K562 (cell line): ENCODE results near the gene INSYN2B.

Experiments used
- FOSL1 ChIP-seq: fragments of 200-800 bp; sonication (Bioruptor generic); conservative IDR thresholded peaks from 2 replicates; pipeline ENCODE4 v1.6.1; 2016; ENCODE audit warnings: missing genetic modification characterization, missing compliant biosample characterization
- NCOA1 ChIP-seq: fragments of 450-650 bp; IDR thresholded peaks from 2 replicates; pipeline ENCODE4 v1.6.1; 2016; ENCODE audit warnings: low read depth
- POLR2AphosphoS5 ChIP-seq: IDR thresholded peaks from 2 replicates; pipeline ENCODE4 v1.6.1; 2011; ENCODE audit warnings: mild to moderate bottlenecking, low read depth, low read length, moderate library complexity; ENCODE audit not compliant: control insufficient read depth, insufficient read depth
- TF ChIP-seq, protein P1 (sequence below), 3 experiments: IDR thresholded peaks in 2 of 3; conservative IDR thresholded peaks in 1 of 3; 2 replicates each; pipeline ENCODE4 v1.5.1; 2011 to 2012; ENCODE audit warnings: low read length in 3 of 3, mild to moderate bottlenecking in 3 of 3, control low read depth in 2 of 3, improper control_type of control experiment in 1 of 3, inconsistent platforms in 1 of 3, low read depth in 1 of 3, mixed read lengths in 1 of 3, moderate library complexity in 1 of 3; ENCODE audit not compliant: insufficient read depth in 2 of 3

DNA sequence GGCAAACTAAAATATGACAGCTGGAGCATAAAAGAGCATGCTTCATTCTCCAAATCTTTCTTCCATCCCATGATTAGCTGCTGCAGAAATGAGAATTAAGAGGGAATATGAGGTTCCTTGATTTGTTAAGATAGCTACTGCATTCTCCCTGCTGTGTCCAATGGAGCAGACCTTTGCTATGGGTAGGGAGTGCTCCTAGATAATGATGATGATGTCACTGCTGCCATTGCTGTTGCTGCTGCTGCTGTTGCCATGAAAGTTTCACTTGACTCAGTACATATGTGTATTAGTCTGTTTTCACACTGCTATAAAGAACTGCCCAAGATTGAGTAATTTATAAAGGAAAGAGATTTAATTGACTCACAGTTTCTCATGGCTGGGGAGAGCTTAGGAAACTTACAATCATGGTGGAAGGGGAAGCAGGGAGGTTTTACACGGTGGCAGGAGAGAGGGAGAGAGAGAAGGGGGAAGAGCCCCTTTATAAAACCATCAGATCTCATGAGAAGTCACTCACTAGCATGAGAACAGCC lies 128.9 kb downstream of the INSYN2B start:
- TF ChIP-seq NCOA1 = no peak
- TF ChIP-seq, protein P1, sequence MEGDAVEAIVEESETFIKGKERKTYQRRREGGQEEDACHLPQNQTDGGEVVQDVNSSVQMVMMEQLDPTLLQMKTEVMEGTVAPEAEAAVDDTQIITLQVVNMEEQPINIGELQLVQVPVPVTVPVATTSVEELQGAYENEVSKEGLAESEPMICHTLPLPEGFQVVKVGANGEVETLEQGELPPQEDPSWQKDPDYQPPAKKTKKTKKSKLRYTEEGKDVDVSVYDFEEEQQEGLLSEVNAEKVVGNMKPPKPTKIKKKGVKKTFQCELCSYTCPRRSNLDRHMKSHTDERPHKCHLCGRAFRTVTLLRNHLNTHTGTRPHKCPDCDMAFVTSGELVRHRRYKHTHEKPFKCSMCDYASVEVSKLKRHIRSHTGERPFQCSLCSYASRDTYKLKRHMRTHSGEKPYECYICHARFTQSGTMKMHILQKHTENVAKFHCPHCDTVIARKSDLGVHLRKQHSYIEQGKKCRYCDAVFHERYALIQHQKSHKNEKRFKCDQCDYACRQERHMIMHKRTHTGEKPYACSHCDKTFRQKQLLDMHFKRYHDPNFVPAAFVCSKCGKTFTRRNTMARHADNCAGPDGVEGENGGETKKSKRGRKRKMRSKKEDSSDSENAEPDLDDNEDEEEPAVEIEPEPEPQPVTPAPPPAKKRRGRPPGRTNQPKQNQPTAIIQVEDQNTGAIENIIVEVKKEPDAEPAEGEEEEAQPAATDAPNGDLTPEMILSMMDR (IDR thresholded peaks at IDR 0.05 in 2 of 3, conservative IDR thresholded peaks at IDR 0.05 in 1 of 3; ENCODE audit: insufficient read depth in 2 of 3, low read depth in 1 of 3, low read length in 3 of 3) = no peak
- no peak for TF ChIP-seq POLR2AphosphoS5
- no peak for TF ChIP-seq FOSL1 (tag)
